Right lobe of liver (tissue), 6 donors: Measurements from ENCODE around the gene FNDC3A. TPM values are rescaled to one million over a fixed set of nuclear protein-coding genes. Genes with fewer than 3 reads are reported as not detected.

ENCODE experiments used
- ATAC-seq, 4 donors: fragments of 200-7000 bp; cut with Tn5 transposase; one replicate each; pipeline ENCODE4 v1.9.1; 2020; ENCODE audit warnings: mild to moderate bottlenecking in 4 of 4, moderate library complexity in 4 of 4
- DNase-seq, 3 donors: peaks; one replicate each; pipeline ENCODE4 v3.0.0-alpha.2; 2020
- H3K27ac ChIP-seq, 3 donors: fragments of 200-600 bp; one replicate each; pipeline ENCODE4 v1.8.0; 2022
- H3K27me3 ChIP-seq, 2 donors: fragments of 200-600 bp; one replicate each; pipeline ENCODE4 v1.8.0; 2022
- H3K36me3 ChIP-seq, 4 donors: fragments of 200-600 bp; sonication (generic) in 1 of 4; one replicate each; pipeline versions ENCODE4 v1.5.1 to v1.8.0; 2017 to 2022; ENCODE audit warnings: control low read depth in 1 of 4
- H3K4me1 ChIP-seq, 4 donors: fragments of 200-600 bp; sonication (generic) in 1 of 4; one replicate each; pipeline versions ENCODE4 v1.5.1 to v1.8.0; 2017 to 2022; ENCODE audit warnings: control low read depth in 1 of 4
- H3K4me3 ChIP-seq, 3 donors: fragments of 200-600 bp; one replicate each; pipeline ENCODE4 v1.8.0; 2022
- H3K9me3 ChIP-seq, 4 donors: fragments of 200-600 bp; sonication (generic) in 1 of 4; one replicate each; pipeline versions ENCODE4 v1.5.1 to v1.8.0; 2017 to 2022; ENCODE audit warnings: control low read depth in 1 of 4
- POLR2A ChIP-seq: fragments of 450-650 bp; IDR thresholded peaks from one replicate; pipeline ENCODE4 v1.6.1; 2017; ENCODE audit warnings: antibody characterized with exemption, mild to moderate bottlenecking
- WGBS: methylation state at CpG from one replicate; pipeline ENCODE4 v1.1.6; 2018; ENCODE audit warnings: low coverage, low lambda C conversion rate; ENCODE audit not compliant: insufficient coverage; ENCODE audit errors: missing lambda C conversion rate; 5-methylcytosine and 5-hydroxymethylcytosine counted together
- intact Hi-C, 2 donors: fragments of 100-400 bp; cut with DNase I; formaldehyde crosslinking; loops; one replicate each; pipeline versions ENCODE4 v1.11.2 to v1.14.1; 2022
- total RNA-seq, 6 experiments: library from RNA; depleted of rRNA in 2 of 6; stranded (reverse); fragments of >200 nt in 2 of 6; fragmentation: NEBNext Ultra II Directional in 3 of 6; extraction: Animal tissue kit (Norgen Biotek cat#: 25700) in 3 of 6; gene quantifications; one replicate each; pipeline versions ENCODE4 v1.1.0 to v1.2.4, GENCODE V29; 2016 to 2023
- TF ChIP-seq, protein P1 (sequence below), 4 donors: fragments of 200-600 bp in 3 of 4; fragments of 450-650 bp in 1 of 4; IDR thresholded peaks; one replicate each; pipeline versions ENCODE4 v1.5.1 to v1.8.0; 2016 to 2022; ENCODE audit warnings: antibody characterized with exemption in 4 of 4, mild to moderate bottlenecking in 2 of 4
- donor health status: DM: no; HTN: yes; CAD: no.
- donor health status: DM: no; HTN: no; CAD: no.
- donor health status: DM: no; HTN: no; CAD: no.
- donor health status: DM: no; HTN: yes; CAD: no.
- donor health status: DM: no; HTN: yes; CAD: no.

FNDC3A gene
- total RNA-seq, 6 experiments from 2014 or later, result 43.4 to 53.2 (median 47.9) TPM

DNA sequence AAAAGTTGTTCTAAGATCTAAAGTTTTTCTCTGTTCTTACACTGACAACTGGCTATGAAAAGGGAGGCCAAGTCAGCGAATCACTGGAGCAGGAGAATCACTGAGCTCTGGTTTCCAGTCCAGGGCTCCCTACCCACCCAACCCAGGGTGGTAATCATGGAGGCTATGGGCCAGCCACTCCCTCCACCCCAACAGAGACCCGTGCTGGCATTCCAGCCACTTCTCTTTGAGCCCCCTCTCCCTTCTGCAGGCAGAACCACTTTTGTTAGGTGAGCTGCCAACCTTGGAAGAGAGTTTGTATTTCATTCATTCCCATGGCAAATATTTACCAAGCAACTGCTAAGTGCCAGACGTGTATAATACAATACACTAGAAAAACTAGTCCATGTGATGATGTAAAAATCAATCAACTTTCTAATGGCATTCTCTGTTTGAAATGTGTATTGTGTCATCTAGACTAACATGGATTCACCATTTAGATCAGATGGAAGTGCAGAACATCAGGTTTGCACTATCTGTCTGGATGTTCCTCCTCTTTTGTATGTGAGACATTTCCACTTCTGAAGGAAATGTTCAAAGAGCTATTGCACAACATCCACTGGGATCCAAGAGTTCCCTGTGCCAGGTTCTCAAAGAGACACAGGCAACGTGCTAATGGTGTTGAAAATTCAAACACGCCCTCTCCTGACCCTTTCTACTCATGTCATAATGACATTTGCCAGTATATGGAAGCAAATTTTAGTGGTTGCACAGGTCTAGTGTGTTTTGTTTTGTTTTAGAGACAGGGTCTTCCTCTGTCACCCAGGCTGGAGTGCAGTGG is 249.7 kb downstream of the FNDC3A start:
- Histone ChIP-seq H3K4me3 (no peak overlapping the region), H3K27me3 (peaks cover 0 to 5% of the 10 kb centered on the region in 2 donors), H3K27ac (peak overlapping the region in 1 of 3 donors; percentile 50), H3K36me3 (no peaks in the 10 kb centered on the region), H3K4me1 (peaks cover 0 to 10% (median 4%) of the 10 kb centered on the region in 4 donors), H3K9me3 (no peaks in the 10 kb centered on the region)
- TF ChIP-seq POLR2A, result no peak
- TF ChIP-seq, protein P1, sequence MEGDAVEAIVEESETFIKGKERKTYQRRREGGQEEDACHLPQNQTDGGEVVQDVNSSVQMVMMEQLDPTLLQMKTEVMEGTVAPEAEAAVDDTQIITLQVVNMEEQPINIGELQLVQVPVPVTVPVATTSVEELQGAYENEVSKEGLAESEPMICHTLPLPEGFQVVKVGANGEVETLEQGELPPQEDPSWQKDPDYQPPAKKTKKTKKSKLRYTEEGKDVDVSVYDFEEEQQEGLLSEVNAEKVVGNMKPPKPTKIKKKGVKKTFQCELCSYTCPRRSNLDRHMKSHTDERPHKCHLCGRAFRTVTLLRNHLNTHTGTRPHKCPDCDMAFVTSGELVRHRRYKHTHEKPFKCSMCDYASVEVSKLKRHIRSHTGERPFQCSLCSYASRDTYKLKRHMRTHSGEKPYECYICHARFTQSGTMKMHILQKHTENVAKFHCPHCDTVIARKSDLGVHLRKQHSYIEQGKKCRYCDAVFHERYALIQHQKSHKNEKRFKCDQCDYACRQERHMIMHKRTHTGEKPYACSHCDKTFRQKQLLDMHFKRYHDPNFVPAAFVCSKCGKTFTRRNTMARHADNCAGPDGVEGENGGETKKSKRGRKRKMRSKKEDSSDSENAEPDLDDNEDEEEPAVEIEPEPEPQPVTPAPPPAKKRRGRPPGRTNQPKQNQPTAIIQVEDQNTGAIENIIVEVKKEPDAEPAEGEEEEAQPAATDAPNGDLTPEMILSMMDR (IDR thresholded peaks at IDR 0.05), result peak in 3 of 4 donors; percentile 13 to 32 (median 18)
- ATAC-seq, result peak; percentile 88 to 95 (median 92)
- 35% methylated on average over 5 of the region's 5 CpGs for WGBS
- peak in 1 of 3 donors; percentile 64 for DNase-seq
- intact Hi-C loops, result no loop called here

DNA sequence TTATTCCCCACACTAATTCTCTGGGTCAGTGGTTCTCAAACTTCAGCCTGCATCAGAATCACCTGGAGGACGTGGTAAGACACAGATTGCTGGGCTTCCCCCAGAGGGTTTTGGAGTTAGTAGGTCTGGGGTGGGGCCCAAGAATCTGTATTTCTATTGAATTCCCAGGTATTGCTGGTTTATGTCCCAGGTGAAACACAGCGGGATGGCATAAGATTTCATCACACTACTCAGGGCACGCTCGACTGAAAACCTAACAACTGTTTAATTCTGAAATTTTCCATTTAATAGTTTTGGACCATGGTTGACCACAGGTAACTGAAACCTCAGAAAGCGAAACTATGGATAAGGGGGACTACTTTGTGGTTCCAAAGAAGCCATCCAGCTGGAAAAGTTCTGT is 250.9 kb downstream of the FNDC3A start:
- no peak overlapping the region for H3K27ac ChIP-seq
- H3K4me1 ChIP-seq, result peaks cover 0 to 10% (median 4%) of the 10 kb centered on the region in 4 donors
- H3K4me3 ChIP-seq, result no peak overlapping the region
- no peak for TF ChIP-seq POLR2A
- TF ChIP-seq, protein P1 (IDR thresholded peaks at IDR 0.05), result no peak
- H3K9me3 ChIP-seq, result no peaks in the 10 kb centered on the region
- no peaks in the 10 kb centered on the region for H3K27me3 ChIP-seq
- H3K36me3 ChIP-seq, result no peaks in the 10 kb centered on the region
- ATAC-seq, result no peak
- intact Hi-C loops, result no loop called here
- WGBS, result 52% methylated on average over 5 of the region's 5 CpGs
- DNase-seq, result no peak

DNA sequence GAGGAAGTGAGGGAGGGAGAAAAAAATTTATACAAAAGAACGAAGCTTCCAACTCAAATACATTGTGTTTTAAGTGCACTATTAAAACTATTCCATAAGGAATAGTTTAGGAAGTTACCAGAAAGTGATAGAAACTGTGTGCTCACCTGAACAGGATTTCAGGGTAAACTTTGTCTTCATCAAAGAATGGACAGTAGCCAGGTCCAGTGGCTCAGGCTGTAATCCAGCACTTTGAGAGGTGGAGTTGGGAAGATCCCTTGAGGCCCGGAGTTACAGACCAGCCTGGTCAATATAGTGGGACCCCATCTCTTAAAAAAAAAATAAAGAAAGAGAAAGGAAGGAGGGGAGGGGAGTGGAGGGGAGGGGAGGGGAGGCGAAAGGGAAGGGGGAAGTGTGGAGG is 259.0 kb downstream of the FNDC3A start:
- H3K27ac ChIP-seq, result no peak overlapping the region
- H3K4me3 ChIP-seq, result no peak overlapping the region
- ATAC-seq (peak in 3 of 4 donors; percentile 35 to 84 (median 37)), DNase-seq (no peak)
- intact Hi-C loops, result no loop called here
- H3K27me3 ChIP-seq, result no peaks in the 10 kb centered on the region
- no peaks in the 10 kb centered on the region for H3K36me3 ChIP-seq
- H3K4me1 ChIP-seq, result peaks cover 0 to 11% (median 0%) of the 10 kb centered on the region in 4 donors
- H3K9me3 ChIP-seq, result no peaks in the 10 kb centered on the region
- WGBS, result 57% methylated on average over 3 of the region's 3 CpGs
- TF ChIP-seq, protein P1 (IDR thresholded peaks at IDR 0.05), result no peak
- no peak for TF ChIP-seq POLR2A

DNA sequence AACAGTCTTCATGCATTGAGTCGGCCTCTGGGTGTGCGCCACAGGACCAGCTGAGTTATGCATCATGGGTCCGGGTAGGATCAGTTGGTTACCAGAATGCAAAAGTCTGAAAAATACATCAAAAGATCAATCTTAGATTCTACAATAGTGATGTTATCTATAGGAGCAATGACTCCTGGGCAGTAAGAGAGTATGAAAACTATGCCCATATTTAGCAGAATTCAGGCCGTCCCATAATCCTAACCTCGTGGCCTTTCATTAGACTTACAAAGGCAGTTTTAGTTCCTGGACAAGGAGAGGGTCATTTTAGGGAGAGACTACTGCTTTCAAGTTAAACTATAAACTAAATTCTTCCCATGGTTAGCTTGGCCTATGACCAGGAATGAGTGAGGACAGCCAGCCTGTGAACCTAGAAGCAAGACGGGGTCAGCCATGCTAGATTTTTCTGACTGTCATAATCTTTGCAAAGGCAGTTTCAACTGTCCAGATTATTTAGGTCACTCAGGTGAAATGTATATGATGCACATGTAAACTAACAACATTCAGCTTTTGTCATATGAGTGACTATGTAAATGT is 260.2 kb downstream of the FNDC3A start:
- Histone ChIP-seq H3K9me3 (no peaks in the 10 kb centered on the region), H3K4me1 (peaks cover 0 to 11% (median 0%) of the 10 kb centered on the region in 4 donors), H3K27ac (peak overlapping the region in 1 of 3 donors; percentile 9), H3K36me3 (no peaks in the 10 kb centered on the region), H3K4me3 (no peak overlapping the region), H3K27me3 (no peaks in the 10 kb centered on the region)
- intact Hi-C loops, result no loop called here
- no peak for DNase-seq
- ATAC-seq, result peak; percentile 39 to 73 (median 44)
- no peak for TF ChIP-seq POLR2A
- TF ChIP-seq, protein P1 (IDR thresholded peaks at IDR 0.05), result no peak
- 62% methylated on average over 6 of the region's 6 CpGs for WGBS
